ENCODE measurements around the gene ECE1.

DNA sequence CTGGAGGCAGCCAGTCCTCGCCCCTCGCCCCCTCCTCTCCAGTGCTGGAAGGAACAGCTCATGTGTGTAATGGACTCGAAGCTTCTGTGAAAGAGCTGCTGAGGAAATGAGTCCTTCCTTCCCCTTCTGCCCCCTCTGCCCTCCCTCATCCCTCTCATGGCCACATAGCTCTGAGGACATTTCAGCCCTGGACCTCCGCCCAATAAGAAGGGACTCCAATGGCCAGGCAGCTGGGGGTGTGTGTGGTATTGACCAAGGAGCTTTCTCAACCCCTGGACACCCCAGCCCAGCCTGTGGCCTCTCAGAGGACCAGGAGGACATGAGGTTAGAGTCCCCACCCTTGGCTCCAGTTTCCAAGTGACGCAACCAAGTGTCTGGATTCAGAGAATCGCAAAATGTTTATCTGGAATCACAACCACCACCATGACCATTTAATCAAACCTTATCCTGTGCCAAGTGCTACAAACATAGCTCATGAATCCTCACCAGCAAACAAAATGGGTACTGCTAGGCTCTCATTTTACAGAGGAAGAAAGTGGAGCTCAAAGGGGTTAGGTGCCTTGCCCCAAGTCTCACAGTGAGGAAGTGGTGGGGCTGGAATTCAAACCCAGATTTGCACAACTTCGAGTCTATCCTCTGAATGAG is 47.8 kb upstream of the ECE1 start:
- no peak for TF ChIP-seq YY1 (IDR thresholded peaks at IDR 0.05; ENCODE audit: low read depth)
- TF ChIP-seq TEAD4 (IDR thresholded peaks at IDR 0.05), result no peak
- no peak for TF ChIP-seq TAF1 (IDR thresholded peaks at IDR 0.05; ENCODE audit: low read depth)
- TF ChIP-seq RAD21 (IDR thresholded peaks at IDR 0.05; ENCODE audit: low read depth), result no peak
- no peak for TF ChIP-seq ZBTB7A (IDR thresholded peaks at IDR 0.05; ENCODE audit: low read depth)
- no peak for TF ChIP-seq FOXM1 (IDR thresholded peaks at IDR 0.05; ENCODE audit: borderline replicate concordance, low read depth)
- peak; percentile 53; the same call in 1 of the 2 replicates for TF ChIP-seq CEBPB (IDR thresholded peaks at IDR 0.05)
- TF ChIP-seq, protein P1, sequence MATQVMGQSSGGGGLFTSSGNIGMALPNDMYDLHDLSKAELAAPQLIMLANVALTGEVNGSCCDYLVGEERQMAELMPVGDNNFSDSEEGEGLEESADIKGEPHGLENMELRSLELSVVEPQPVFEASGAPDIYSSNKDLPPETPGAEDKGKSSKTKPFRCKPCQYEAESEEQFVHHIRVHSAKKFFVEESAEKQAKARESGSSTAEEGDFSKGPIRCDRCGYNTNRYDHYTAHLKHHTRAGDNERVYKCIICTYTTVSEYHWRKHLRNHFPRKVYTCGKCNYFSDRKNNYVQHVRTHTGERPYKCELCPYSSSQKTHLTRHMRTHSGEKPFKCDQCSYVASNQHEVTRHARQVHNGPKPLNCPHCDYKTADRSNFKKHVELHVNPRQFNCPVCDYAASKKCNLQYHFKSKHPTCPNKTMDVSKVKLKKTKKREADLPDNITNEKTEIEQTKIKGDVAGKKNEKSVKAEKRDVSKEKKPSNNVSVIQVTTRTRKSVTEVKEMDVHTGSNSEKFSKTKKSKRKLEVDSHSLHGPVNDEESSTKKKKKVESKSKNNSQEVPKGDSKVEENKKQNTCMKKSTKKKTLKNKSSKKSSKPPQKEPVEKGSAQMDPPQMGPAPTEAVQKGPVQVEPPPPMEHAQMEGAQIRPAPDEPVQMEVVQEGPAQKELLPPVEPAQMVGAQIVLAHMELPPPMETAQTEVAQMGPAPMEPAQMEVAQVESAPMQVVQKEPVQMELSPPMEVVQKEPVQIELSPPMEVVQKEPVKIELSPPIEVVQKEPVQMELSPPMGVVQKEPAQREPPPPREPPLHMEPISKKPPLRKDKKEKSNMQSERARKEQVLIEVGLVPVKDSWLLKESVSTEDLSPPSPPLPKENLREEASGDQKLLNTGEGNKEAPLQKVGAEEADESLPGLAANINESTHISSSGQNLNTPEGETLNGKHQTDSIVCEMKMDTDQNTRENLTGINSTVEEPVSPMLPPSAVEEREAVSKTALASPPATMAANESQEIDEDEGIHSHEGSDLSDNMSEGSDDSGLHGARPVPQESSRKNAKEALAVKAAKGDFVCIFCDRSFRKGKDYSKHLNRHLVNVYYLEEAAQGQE (IDR thresholded peaks at IDR 0.05; ENCODE audit: low read depth), result no peak
- TF ChIP-seq, protein P2, sequence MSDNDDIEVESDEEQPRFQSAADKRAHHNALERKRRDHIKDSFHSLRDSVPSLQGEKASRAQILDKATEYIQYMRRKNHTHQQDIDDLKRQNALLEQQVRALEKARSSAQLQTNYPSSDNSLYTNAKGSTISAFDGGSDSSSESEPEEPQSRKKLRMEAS (IDR thresholded peaks at IDR 0.05), result no peak
- TF ChIP-seq, protein P3, sequence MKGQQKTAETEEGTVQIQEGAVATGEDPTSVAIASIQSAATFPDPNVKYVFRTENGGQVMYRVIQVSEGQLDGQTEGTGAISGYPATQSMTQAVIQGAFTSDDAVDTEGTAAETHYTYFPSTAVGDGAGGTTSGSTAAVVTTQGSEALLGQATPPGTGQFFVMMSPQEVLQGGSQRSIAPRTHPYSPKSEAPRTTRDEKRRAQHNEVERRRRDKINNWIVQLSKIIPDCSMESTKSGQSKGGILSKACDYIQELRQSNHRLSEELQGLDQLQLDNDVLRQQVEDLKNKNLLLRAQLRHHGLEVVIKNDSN (IDR thresholded peaks at IDR 0.05), result no peak
- no peak for TF ChIP-seq EGR1 (IDR thresholded peaks at IDR 0.05)
- no peak for TF ChIP-seq CREB1 (IDR thresholded peaks at IDR 0.05; ENCODE audit: low read depth)
- TF ChIP-seq TCF12 (IDR thresholded peaks at IDR 0.05; ENCODE audit: low read depth), result no peak
